Endometrium (tissue), 2 donors: ENCODE data around the gene LRP4.

Experiments used
- FAIRE-seq: peaks from 2 replicates; lab custom pipeline; 2012; peaks lifted over from hg19 to GRCh38; lab: Jason Lieb, UNC
- donor health status: control.
- donor health status: control.

The LRP4 gene

GRCh38 chr11:46918788-46919513 is 601 bp upstream of the LRP4 start:
- no peak for FAIRE-seq

- FAIRE-seq: no peak
Measured at GRCh38 chr11:46917762-46918082, 628 bp downstream of the LRP4 start.

GRCh38 chr11:46917109-46917761 is 1.1 kb downstream of the LRP4 start:
- FAIRE-seq: no peak

DNA sequence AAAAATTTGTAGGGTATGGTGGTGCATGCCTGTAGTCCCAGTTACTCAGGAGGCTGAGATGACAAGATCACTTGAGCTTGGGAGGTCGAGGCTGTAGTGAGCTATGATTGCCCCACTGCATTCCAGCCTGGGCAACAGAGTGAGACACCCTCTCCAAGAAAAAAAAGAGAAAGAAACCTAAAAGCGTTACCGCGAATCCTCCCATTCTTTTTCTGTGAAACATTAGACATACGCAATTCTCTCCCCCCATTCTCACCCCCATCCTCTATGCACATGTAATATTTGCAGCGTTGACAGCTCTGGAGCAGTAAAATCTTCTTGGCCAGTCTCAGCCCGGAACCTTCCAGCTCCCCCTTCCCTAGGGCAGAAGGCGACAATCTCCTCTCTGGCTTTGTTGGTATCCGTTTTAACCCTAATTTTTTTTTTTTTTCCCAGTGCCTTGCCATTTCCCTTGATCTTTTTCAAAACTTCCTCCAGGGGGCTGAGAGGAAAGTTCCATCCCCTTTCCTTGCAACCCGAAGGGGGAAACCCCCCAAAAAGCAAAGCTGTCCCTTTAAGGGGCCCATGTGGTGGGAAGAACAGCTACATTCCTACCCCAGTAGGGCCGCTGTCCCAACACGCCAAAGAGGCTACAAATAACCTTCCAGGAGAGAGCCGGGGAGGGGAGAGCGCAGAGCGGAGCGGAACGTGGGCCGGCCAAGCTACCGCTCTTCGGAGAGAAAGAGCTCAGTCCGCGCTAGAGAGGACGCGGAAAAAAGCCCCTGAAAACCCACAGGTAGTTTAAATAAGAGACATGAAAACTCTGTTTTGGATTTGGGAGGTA is 1.9 kb downstream of the LRP4 start:
- FAIRE-seq: no peak

- FAIRE-seq: no peak
Measured at GRCh38 chr11:46914910-46915309, 3.4 kb downstream of the LRP4 start.

- no peak for FAIRE-seq
Measured at GRCh38 chr11:46914363-46914762, 4.0 kb downstream of the LRP4 start.

- no peak for FAIRE-seq
Measured at GRCh38 chr11:46913484-46913883, 4.9 kb downstream of the LRP4 start.

- no peak for FAIRE-seq
Measured at GRCh38 chr11:46912526-46913150, 5.7 kb downstream of the LRP4 start.

DNA sequence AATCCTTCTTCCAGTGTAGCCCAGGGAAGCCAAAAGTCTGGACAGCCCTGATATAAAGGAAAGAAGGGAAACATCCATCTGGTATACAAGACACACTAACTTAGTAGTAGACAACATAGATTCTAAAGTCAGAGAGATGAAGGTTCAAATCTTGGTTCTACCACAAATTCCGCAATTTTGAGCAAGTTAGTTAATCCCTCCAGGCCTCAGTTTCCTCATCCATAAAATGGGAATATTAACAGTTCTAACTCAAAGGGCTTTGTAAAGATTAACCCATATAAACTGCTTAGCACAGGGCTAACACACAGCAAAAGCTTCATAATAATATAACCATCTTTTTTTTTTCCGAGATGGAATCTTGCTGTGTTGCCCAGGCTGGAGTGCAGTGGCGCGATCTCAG is 10.7 kb downstream of the LRP4 start:
- FAIRE-seq: no peak

GRCh38 chr11:46906609-46907041 is 11.7 kb downstream of the LRP4 start:
- FAIRE-seq: no peak

DNA sequence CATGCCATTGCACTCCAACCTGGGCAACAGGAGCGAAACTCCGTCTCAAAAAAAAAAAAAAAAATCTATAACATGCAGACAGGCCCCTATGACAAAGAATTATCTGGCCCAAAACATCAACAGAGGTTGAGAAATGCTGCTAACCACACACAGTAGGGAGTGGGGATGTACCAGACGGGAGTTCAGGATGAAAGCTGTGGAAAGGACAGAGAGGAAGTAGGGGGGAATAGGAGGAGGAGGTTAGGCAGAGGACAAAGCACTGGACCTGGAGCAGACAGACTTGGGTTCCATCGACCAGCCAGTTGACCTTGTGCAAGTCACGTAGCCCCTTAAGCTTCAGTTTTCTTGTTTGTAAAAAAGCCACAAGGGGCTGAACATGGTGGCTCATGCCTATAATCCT is 12.5 kb downstream of the LRP4 start:
- FAIRE-seq: no peak

DNA sequence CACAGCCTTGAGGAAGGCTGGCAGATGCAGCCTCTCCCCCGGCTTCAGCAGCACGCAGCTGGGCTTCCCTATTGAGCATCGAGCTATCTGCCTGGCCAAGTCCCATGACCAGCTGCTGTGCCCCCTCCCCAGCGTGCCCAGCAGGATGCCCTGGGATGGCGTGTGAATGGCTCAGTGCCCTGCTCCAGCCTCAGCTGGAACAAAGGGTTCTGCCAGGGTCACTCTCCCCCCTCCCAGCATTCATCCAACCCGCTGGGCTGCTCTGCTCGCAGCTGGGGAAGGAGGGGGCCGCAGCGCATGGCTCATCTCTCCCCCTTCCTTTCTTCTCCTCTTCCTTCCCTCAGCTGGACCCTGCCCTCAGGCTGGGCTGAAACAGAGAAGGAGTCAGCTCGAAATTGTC is 14.5 kb downstream of the LRP4 start:
- FAIRE-seq: no peak

DNA sequence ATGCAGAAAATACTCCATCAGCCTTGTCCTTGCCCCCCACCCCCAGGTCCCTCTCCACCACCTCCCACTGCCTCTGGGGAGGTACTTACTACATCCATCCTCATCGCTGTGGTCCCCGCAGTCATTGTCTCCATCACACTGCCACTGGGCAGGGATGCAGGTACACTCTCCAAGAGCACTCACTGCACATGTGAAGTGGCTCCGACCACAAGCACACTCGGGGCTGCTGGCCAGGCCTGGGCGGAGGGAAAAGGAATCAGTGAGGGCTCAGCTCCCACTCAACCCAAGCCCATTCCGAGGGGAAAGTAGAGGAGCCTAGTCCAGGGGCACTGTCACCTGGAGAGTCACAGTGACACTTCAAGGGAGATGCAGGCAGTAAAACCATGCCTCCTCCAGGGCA is 15.7 kb downstream of the LRP4 start:
- FAIRE-seq: no peak

- FAIRE-seq: no peak
Measured at GRCh38 chr11:46901156-46901555, 17.2 kb downstream of the LRP4 start.

GRCh38 chr11:46900091-46900746 is 18.1 kb downstream of the LRP4 start:
- FAIRE-seq: no peak

GRCh38 chr11:46899501-46900025 is 18.8 kb downstream of the LRP4 start:
- no peak for FAIRE-seq

GRCh38 chr11:46898396-46899095 is 19.8 kb downstream of the LRP4 start:
- no peak for FAIRE-seq

DNA sequence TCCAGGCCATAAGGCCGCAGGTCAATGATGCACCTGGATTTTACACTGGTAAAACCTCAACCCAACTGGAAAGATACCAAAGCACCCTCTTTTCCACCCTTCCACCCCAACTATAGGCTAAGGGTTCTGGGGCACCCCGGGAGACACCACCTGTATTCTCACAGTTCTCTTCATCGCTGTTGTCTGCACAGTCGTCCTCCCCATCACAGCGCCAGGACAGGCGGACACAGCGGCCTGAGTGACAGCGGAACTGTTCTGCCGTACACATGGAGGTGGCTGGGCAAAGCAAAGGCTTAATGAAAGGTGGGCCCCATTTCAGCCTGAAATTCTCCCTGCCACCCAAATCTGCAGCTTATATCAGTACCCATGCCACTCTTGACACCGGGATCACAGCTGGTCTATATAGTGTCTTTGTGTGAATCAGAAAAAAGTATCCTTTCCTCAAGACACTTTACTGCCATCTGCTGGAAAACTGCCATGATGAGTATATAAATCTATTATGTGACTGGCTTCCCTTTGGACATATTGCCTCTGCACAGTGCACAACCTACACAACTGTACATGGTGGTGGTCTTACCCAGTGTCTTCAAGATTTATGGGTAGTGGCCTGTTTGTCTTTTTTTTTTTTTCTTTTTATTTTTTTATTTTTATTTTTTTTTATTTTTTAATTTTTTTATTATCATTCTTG is 21.5 kb downstream of the LRP4 start:
- FAIRE-seq: no peak

DNA sequence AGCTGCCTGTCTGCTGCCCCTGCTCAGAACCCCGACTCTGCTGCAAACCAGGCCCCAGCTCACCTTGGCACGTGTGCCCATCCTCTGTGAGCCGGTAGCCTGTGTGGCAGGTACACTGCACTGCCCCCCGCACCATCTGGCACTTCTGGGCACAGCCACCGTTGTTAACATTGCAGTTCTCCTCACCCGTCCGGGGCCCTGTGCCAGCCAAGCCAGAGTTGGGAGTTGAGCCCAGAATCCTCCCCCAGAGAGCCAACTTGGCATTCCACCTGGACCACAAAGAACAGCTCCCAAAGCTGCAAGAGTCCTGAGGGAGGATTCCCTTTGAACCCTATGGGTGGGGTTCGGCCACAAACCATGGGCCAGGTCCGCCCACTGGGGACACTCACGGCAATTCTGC is 22.5 kb downstream of the LRP4 start:
- FAIRE-seq: no peak

GRCh38 chr11:46894961-46895360 is 23.4 kb downstream of the LRP4 start:
- no peak for FAIRE-seq

DNA sequence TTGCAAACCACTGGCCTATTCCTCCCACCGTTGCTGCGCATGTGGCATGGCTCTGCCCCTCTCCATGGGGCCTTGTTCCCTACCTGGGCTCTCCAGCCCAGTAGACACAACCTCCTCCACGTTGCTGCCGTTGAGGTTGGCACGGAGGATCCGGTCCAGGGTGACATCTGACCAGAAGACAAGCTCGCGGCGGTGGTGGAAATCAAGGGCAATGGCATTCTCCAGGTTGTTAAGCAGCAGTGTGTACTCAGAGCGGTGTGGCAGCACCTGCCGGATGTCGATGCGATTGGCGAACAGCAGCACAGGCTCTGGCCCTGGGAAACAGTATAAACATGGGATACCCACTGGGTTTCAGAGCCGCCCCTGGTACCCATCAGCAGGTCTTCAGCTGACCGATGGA is 23.8 kb downstream of the LRP4 start:
- FAIRE-seq: no peak
